ENCODE measurements around the gene CATSPERD. TPM values are rescaled to one million over a fixed set of nuclear protein-coding genes. Genes with fewer than 3 reads are reported as not detected.

The CATSPERD gene
- total and polyA plus RNA-seq, 8 donors = not detected

- peak; percentile 98 to 100 for DNase-seq
- Histone ChIP-seq H3K36me3 (peaks cover 0 to 13% (median 12%) of the 10 kb centered on the region in 4 donors), H3K27ac (peak within 1 kb of the TSS; percentile 85 to 94 (median 91)), H3K4me3 (peak within 1 kb of the TSS; percentile 70 to 98 (median 80)), H3K4me1 (peaks cover 13 to 26% (median 24%) of the 10 kb centered on the region in 4 donors), H3K9me3 (no peaks in the 10 kb centered on the region), H3K27me3 (no peaks in the 10 kb centered on the region)
- intact Hi-C loops (cut with DNase I; ENCODE audit: low total_unique reads) = no loop called here
- TF ChIP-seq CTCF (IDR thresholded peaks at IDR 0.05) (peak in 1 of 7 experiments; percentile 9), EP300 (IDR thresholded peaks at IDR 0.05) (no peak), POLR2AphosphoS5 (IDR thresholded peaks at IDR 0.05) (peak; percentile 65 to 93 (median 88))
- WGBS, 5 donors = 0 to 2% (median 1%) methylated on average over 59 to 94 of the region's 94 CpGs
Measured at GRCh38 chr19:5680437-5681368, 39.7 kb upstream of the CATSPERD start, which contains the start of the genes HSD11B1L and MICOS13. Gene HSD11B1L (plus strand): TSS chr19:5681027. CDS start chr19:5684833, 3,806 bp downstream. Gene MICOS13 (minus strand): TSS chr19:5680516. CDS start chr19:5680486, 30 bp downstream.

- no peaks in the 10 kb centered on the region for H3K27me3 ChIP-seq
- peaks cover 18 to 31% (median 28%) of the 10 kb centered on the region in 4 donors for H3K4me1 ChIP-seq
- no peaks in the 10 kb centered on the region for H3K9me3 ChIP-seq
- peak in 1 of 2 donors; percentile 8 for DNase-seq
- intact Hi-C loops (cut with DNase I; ENCODE audit: low total_unique reads) = no loop called here
- H3K27ac ChIP-seq = peak overlapping the region in 2 of 5 donors; percentile 90 to 91
- H3K36me3 ChIP-seq = peaks cover 0 to 13% (median 12%) of the 10 kb centered on the region in 4 donors
- 61 to 67% (median 63%) methylated on average over 17 of the region's 17 CpGs for WGBS, 5 donors
- peak overlapping the region; percentile 70 to 98 (median 80) for H3K4me3 ChIP-seq
- no peak for TF ChIP-seq EP300 (IDR thresholded peaks at IDR 0.05)
- TF ChIP-seq POLR2AphosphoS5 (IDR thresholded peaks at IDR 0.05) = no peak
- TF ChIP-seq POLR2A (IDR thresholded peaks at IDR 0.05) = no peak
- TF ChIP-seq CTCF (IDR thresholded peaks at IDR 0.05) = no peak
Measured at GRCh38 chr19:5681391-5682106, 38.9 kb upstream of the CATSPERD start.

GRCh38 chr19:5682107-5682482, 38.3 kb upstream of the CATSPERD start:
- Histone ChIP-seq H3K36me3 (peaks cover 0 to 13% (median 12%) of the 10 kb centered on the region in 4 donors), H3K27me3 (no peaks in the 10 kb centered on the region), H3K4me1 (peaks cover 18 to 36% (median 30%) of the 10 kb centered on the region in 4 donors), H3K4me3 (no peak overlapping the region), H3K27ac (no peak overlapping the region), H3K9me3 (no peaks in the 10 kb centered on the region)
- intact Hi-C loops (cut with DNase I; ENCODE audit: low total_unique reads) = no loop called here
- no peak for DNase-seq
- TF ChIP-seq POLR2AphosphoS5 (IDR thresholded peaks at IDR 0.05) (no peak), CTCF (IDR thresholded peaks at IDR 0.05) (no peak), EP300 (IDR thresholded peaks at IDR 0.05) (no peak), POLR2A (IDR thresholded peaks at IDR 0.05) (no peak)
- WGBS, 5 donors = 87 to 95% (median 89%) methylated on average over 3 of the region's 3 CpGs
